HG03558 (cell line): ENCODE data around the gene PATJ.
"Not testable (repeated sequence)": the region's sequence is repeated elsewhere in the genome, so short reads cannot be mapped to it uniquely, and the experiment has no call there.

Experiments
- ATAC-seq: cut with Tn5 transposase; IDR thresholded peaks from one replicate; pipeline ENCODE4 v1.9.1; 2021; ENCODE audit warnings: moderate number of reproducible peaks; ENCODE audit not compliant: unreplicated experiment; ENCODE audit errors: extremely low read depth

PATJ gene

DNA sequence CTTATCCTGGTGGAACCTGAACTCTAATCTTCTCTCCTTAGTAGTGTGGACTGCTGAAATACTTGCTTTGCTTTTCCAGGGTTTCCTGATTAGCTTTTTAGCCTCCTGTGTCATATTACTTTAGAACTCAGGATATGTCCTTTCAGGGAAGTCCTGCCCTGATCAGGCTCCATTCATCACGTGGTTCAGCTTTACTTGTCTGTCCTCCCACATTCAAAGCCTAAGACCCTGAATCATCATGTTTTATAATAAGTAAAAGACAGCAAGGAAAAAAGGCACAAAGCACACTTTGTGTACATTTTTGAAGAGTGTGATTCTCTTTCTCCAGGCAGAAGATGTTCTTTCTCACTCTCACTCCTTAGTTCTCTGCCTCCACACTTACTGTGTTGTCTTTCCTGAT lies 70.6 kb downstream of the PATJ start:
- no peak for ATAC-seq

DNA sequence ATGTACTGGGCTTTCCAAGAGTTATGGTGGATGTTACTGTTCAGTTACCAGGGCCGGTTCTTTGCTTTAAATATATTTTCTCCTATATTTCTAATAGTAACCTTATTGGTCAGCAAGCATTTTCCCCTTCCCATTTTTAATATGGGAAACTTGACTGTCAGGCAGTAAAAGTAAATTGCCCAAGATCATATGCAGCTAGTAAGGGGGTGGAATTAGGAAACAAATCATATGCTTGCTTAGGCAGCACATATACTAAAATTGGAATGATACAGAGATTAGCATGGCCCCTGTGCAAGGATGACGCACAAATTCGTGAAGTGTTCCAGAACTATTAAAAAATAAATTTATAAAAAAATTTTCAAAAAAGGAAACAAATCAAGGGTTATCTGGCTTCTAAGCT lies 73.9 kb downstream of the PATJ start:
- no peak for ATAC-seq

DNA sequence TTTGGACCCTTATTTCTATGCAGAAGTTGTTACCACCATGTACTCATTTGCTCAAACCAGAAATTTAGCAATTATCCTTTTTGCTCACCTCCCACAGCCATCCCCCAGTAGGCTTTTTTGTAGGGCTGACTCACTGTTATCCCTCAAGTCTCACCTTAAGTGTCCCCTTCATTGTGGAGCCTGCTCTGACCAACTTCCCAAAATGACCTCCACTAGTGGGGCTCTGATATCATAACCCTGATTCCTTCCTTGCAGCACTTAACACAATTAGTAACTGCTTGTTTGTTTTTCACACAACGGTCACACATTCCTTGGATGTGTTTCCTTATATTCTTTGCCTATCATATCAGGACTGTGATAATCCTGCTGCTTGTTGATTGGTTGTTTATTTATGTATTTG lies 76.7 kb downstream of the PATJ start:
- no peak for ATAC-seq

DNA sequence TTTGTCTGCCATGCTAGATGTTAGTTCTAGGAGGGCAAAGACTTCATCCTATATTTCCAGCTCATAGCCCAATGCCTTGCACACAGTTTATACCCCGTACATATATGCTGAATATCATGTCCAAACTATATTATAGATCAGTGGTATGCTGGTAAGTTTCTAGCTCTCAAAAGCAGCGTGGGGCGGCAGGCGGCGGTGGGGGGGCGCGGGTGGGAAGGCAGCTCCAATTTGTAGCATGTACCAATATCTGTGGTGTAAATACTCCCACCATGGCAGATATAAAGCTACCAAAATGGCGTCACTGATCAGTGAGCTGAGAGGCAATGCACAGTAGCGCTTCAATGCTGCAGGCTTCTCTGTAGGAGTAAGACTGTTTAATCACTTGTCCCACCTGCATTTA lies 77.1 kb downstream of the PATJ start:
- no peak for ATAC-seq

DNA sequence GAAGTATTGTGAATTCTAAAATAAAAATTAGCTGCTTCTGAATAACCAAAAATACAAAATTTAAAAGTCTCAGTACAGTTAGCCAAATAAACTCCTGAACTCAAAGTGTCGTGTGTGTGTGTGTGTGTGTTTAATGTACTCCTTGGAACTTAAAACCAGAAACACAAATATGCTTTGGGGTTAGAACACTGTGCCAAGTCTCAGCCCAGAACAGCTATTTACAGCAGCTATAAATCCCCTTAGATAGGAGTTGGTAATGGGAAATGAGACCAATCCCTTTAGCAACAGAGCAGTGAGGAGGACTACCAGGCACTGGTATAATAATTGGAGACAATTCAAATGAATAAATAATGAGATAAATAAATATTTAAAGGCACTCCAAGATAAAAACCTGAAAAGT lies 83.1 kb downstream of the PATJ start:
- no peak for ATAC-seq

DNA sequence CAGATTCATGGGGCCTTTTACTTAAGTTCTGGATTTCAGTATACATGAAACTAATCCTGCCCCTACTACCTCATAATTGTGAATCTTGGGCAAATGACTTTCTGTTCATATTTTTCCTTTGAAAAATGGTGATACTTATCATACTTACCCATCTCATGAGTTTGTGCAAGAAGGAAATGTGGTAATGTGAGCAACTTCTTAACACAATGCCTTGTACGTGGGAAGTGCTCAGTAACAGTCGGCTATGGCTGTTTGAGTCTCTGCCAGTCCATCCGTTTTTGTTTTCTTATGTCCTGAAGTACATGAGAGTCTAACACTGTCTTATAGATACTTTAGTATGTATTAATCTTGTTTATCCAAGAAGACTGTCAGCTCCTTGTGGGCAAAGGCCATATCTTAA lies 86.5 kb downstream of the PATJ start:
- no peak for ATAC-seq

DNA sequence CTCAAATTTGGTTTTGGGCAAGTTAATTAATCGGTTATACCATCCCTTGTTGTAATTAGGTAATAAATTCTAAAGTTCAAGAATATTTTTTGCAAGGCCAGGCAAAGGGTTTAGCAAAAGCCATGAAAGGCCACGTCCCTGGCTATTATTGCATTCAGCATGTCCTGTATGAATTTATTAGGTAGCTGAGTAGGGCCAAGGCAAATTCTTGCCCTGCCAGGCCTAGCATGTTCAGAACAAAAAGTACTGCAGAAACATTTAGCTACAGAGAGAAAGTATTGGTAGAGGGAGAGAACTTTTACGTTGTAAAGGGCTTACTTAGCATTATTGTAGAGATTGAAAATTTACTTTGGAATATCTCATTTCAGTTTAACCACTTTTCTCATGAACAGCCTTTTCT lies 94.4 kb downstream of the PATJ start:
- ATAC-seq = no peak

DNA sequence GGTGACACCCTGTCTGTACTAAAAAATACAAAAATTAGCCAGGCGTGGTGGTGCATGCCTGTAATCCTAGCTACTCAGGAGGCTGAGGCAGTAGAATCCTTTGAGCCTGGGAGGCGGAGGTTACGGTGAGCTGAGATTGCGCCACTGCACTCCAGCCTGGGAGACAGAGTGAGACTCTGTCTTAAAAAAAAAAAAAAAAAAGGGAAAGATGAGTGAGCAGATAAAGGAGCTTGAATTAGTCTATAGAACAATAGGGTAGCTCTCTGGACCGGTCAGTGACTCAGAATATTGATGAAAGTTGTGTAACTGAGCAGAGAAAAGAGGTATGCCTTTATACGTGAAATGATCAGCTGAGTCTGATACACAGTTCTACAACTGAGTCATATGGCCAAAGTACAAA lies 95.3 kb downstream of the PATJ start:
- ATAC-seq = not testable (repeated sequence)

DNA sequence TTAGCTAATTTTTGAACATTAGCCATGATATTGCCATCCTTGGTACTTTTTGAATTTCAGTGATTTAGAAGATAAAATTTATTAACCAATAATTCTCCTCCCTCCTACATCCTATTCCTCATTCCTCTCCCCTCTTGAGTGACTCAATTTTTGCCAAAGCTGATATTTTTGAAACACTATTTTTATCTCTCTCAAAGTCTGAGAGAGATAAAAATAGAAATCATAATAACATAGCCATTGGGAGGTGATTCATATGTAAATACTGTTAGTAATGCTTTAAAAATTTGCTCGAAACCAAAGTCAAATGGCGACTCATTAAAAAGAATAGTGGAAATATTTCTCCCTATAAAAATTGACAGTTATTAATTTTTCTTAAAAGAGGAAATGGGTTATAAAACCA lies 97.4 kb downstream of the PATJ start:
- ATAC-seq = no peak

DNA sequence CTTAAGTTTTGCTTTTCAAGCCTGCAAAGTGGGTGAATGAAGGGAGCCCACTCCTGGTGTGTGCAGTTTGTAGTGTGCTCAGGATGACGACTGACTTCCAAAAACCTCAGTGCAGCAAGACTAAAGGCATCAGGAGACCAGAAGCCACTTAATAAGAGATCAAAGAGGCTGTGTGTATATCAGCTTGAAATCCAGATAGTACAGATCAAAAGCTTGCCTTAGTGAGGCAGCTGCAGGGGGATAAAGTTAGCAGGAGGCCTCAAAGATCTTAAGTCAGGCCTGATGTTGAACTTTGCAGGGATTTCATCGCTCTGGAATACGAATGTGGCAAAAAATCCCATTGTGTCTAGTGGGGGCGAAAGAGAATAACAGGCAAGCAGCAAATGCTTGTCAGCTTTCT lies 99.8 kb downstream of the PATJ start:
- no peak for ATAC-seq

DNA sequence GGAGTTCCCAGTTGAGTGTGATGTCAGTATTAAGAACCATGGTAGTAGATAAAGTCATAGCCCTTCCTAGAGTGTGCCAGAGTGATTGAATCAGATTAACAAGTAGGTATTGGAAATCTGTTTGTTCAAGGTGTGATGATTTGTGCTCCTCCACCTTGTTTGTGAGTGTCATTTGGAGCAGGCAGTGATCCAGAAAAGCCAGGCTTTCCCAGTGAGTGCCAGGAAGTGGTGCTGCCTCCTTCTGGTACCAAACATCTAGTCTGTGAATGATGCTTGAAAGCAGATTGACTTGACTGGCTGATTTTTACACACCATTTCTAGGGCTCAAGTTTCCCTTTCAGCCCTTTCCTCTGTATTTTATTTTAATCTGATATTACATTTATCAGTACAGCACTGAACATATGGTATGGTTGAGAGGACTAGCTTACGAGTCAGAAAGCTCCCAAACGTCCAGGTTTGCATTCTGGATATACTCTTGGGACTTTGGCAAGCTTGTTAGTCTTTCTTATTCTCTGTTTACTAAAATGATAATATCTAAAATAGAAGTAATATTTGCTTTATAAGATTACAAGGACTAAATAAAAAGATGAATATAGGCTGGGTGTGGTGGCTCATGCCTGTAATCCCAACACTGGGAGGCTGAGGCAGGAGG lies 100.7 kb downstream of the PATJ start:
- ATAC-seq = no peak

DNA sequence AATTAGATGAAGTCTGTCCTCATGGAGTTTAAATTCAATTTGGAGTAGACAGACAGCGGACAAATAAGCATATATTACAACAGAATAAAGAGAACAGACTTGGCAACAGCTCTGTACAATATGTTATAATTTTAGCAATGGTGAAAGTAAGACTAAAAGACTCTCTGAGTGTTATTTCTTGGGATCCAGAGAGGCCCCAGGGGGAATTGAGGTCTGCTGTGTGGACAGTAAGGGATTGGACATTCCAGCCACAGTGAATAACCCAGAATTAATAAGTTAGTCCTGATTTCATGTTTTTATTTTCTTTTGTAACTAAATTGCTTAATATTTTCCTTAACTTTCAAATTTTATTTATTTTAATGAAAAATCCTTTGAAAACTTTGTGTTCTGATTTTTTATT lies 101.7 kb downstream of the PATJ start:
- ATAC-seq = no peak

DNA sequence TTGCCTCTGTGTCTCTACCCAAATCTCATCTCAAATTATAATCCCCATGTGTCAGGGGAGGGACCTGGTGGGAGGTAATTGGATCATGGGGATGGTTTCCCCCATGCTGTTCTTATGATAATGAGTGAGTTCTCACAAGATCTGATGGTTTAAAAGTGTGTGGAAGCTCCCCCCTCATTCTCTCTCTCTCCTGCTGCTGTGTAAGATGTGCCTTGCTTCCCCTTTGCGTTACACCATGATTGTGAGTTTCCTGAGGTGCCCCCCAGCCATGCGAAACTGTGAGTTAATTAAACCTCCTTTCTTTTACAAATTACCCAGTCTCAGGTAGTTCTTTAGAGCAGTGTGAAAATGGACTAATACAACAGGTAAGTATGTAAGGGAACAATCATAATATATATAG lies 102.4 kb downstream of the PATJ start:
- not testable (repeated sequence) for ATAC-seq

DNA sequence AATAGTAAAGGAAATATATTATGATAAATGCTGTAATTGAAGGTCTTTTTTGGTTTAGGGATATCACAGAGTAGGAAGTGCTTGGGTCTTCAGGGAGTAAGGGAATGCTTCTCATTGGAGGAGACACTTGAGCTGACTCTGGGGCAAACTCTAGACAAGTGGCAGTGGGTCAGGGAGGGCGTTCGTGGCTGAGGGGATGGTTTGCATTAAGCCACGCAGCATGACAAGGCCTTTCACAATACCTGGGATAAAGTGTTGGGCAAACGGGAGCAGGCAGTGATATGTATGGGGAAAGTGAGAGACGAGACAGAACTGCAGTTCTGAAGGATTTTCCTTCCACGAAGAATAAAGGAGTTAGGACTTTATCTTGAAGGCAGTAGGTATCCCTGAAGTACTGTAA lies 109.0 kb downstream of the PATJ start:
- ATAC-seq = no peak

DNA sequence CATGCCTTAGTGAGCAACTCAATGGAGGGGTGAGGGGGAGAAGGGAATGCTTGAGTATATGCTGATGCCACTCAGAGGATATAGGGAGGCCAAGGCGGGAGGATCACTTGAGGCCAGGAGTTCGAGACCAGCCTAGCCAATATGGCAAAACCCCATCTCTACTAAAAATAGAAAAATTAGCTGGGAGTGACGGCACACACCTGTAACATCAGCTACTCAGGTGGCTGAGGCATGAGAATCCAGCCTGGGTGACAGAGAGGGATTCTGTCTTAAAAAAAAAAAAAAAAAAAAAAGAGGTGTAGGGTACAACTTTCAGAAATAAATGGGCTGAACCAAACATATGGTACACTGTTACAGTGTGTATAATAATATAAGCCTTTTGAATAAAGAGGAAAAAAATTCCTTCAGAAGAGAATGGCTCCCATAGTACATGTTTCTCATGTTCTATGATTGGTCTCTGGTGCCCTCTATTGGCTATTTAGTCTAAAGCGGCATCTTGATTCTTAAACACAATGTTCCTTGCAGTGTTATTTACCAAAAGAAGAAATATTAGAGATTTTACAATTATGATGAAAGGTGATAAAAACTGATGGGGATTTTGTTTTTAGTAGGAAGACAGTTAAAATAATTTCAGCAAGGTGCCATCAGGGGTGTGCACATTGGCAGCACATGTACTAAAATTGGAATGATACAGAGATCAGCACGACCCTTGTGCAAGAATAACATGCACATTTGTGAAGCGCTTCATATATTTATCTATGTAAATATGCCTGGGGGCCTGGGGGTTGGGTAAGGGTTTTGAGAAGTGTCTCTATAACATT lies 109.8 kb downstream of the PATJ start:
- no peak for ATAC-seq

DNA sequence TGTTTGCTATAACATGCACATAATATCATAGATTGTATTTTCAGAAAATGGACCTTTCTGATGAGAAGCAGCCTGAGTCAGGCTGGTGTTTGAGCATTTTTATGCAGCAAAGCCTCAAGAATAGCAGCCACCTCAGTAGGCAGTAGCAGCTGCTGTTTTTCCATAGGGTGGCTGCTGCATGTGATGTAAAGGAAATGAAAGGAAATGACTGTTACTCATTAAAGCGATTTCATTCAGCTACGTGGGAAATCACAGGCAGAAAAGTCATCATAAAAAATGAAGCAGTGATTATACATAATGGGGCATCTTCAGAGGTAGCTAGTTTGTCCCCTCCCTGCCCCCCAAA lies 110.4 kb downstream of the PATJ start:
- ATAC-seq = no peak

DNA sequence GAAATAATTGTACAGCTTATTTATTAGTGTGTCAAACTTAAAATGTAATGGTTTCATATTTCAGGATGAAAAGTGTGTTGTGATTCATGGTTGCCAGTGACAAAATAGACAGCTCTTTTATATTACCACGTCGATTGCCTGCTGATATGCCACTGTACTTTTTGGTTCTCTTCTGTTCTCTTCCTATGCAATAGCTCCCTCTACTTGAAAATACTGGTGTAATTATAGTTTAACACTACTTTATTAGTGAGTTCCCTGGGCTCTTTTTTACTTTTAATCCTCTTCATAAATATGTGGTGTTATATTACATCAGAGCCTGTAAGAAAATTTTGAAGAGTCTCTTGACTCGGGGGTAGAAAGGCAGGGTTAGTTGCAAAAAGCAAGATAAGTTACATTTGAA lies 111.3 kb downstream of the PATJ start:
- ATAC-seq = no peak

DNA sequence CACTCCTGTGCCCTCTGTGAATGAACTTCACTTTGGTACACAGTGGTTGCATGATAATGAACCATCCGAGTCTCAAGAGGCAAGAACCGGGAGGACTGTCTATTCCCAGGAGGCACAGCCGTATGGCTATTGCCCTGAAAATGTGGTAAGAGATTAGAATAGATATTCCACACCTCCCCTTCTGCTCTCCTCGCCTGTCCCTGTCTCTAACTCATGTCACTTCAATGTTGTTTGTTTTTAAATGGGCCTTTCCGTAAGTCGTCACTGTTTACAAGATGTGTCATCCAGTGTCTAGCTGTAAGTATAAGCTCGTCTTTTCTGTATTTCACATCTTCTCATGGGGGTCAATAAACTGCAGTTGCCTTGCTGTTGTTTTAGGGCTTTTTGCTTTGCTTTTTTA lies 122.2 kb downstream of the PATJ start:
- ATAC-seq = no peak

DNA sequence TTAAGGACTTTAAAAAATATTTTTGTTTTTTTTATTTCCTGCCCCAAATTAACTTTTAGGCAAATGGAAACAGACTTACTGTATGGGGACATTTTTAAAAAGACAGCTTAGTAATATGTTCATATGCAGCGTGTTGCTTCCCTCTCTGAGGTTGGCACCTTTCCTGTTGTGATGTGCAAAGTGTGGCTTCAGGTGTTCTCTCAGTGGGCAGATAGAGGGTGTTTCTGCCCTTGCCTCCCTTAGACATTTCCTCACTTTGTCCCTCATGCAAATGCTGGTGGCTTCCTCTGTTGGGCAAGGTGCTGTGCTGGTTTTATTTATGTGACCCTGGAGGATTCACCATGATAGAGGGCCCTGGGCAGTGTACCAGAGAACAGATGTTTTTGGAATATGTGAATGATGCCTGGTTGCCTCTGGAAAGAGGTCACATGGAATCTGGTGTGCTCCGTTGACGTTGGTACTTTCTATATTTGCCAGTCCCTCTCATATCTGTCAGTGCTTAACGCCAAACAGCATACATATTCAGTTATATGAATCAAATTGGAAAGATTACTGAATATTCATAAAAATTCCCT lies 123.5 kb downstream of the PATJ start:
- no peak for ATAC-seq

DNA sequence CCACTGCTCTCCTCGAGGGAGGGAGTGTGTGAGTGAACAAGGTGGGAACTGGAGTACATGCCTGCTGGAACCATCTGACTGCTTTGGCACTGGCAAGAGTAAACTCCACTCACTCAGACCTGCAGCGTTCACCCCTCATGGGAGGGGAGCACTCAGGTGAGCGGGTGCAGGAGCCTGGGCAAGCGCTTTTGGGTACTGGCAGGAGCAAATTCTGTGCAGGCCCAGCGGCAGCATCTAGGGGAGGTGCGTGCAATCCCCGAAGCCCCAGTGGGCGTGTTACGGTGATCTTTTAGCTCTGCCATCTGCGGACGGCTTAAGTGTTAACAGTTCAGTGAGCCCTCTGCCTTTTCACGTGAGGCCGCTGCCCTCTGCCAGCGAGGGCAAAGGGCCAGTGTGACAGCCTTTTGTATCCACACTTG lies 127.4 kb downstream of the PATJ start:
- no peak for ATAC-seq

DNA sequence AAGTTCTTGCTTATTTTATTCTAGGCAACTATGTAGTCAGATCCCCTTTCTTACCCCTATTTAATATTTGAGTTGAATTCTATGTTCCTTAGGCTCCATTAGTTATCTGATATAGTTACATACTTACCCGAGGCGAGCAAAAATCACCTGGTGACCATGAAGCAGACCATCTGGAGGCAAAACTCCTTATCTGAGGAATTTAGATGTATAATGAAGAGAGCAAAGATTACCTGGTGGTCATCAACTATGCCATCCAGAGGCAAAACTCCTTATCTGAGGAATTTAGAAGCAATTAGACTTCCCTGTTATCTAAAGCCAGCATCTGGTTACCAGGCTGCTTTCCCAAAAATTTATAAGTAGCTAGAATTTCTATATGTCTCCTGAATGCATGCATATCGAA lies 129.9 kb downstream of the PATJ start:
- no peak for ATAC-seq

DNA sequence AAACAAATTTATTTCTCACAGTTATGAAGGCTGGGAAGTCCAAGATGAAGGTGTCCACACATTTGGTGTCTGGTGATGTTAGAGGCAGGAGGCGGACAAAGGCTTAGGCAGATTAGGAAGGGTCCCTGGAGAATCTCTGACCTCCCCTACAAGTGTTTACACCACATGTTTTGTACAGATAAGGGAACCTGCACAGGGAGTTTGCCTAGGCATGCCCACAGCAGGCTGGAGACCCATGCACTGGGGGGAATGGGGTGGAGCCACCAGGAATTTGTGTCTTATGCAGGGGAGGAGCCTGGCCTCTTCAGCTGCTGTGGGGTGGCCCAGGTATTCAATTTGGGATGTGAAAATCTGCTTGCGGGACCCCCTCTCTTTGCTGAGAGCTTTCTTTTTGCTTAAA lies 131.3 kb downstream of the PATJ start:
- no peak for ATAC-seq
